ENCODE data around the gene TRUB1.

DNA sequence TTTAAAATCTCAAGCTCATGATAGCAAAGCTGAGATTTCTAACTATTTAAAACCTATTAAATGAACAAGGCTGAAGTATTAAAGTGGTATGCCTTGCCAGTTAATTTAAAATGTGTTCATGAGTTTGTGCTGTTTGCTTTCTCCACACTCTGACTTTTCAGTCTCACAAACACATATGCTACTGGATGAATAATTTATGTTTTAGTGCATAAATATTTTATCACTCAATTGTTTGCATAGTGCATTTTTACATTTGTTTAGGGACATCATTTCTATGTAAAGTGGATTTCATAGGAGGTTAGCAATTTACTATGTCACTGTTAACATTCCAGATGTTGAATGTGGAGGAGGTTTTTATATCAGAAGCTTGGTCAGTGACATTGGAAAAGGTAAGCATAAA lies 36.0 kb downstream of the TRUB1 start:
- TF ChIP-seq, protein P1, sequence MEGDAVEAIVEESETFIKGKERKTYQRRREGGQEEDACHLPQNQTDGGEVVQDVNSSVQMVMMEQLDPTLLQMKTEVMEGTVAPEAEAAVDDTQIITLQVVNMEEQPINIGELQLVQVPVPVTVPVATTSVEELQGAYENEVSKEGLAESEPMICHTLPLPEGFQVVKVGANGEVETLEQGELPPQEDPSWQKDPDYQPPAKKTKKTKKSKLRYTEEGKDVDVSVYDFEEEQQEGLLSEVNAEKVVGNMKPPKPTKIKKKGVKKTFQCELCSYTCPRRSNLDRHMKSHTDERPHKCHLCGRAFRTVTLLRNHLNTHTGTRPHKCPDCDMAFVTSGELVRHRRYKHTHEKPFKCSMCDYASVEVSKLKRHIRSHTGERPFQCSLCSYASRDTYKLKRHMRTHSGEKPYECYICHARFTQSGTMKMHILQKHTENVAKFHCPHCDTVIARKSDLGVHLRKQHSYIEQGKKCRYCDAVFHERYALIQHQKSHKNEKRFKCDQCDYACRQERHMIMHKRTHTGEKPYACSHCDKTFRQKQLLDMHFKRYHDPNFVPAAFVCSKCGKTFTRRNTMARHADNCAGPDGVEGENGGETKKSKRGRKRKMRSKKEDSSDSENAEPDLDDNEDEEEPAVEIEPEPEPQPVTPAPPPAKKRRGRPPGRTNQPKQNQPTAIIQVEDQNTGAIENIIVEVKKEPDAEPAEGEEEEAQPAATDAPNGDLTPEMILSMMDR (conservative IDR thresholded peaks at IDR 0.05 in 1 of 2, IDR thresholded peaks at IDR 0.05 in 1 of 2; ENCODE audit: low read depth in 1 of 2, low read length in 2 of 2): no peak
- TF ChIP-seq EZH2 (IDR thresholded peaks at IDR 0.05; ENCODE audit: low read length, missing control alignments): no peak
